Neural cell (in vitro differentiated cells): ENCODE results near the gene TEX261. TPM values are rescaled to one million over a fixed set of nuclear protein-coding genes. Genes with fewer than 3 reads are reported as not detected.
"Not testable (repeated sequence)": the region's sequence is repeated elsewhere in the genome, so short reads cannot be mapped to it uniquely, and the experiment has no call there.

ENCODE experiments used
- H2AFZ ChIP-seq: fragments of 200-600, 300-800 bp; sonication (generic), shearing (Covaris generic); 2 replicates; pipeline ENCODE4 v1.6.0; 2014; ENCODE audit warnings: low read depth, mild to moderate bottlenecking, antibody characterized with exemption, low read length, moderate library complexity
- H3F3A ChIP-seq: fragments of 200-600 bp; shearing (Covaris generic); 2 replicates; pipeline ENCODE4 v1.6.1; 2016; ENCODE audit warnings: mild to moderate bottlenecking, moderate library complexity, mixed read lengths, antibody characterized with exemption, low read length; ENCODE audit not compliant: insufficient read depth, poor library complexity, severe bottlenecking
- H3K27ac ChIP-seq: fragments of 200-600, 300-800 bp; sonication (generic), shearing (Covaris generic); 2 replicates; pipeline ENCODE4 v1.5.1; 2014; ENCODE audit warnings: mild to moderate bottlenecking, low read length, moderate library complexity
- H3K27me3 ChIP-seq: fragments of 300-800, 200-600 bp; sonication (generic), shearing (Covaris generic); 2 replicates; pipeline ENCODE4 v1.6.0; 2014; ENCODE audit warnings: mild to moderate bottlenecking, low read depth, low read length, moderate library complexity; ENCODE audit not compliant: insufficient read depth
- H3K36me3 ChIP-seq: fragments of 300-800, 200-600 bp; sonication (generic), shearing (Covaris generic); 2 replicates; pipeline ENCODE4 v1.5.1; 2014; ENCODE audit warnings: mild to moderate bottlenecking, antibody characterized with exemption, low read length, moderate library complexity; ENCODE audit not compliant: insufficient read depth
- H3K4me2 ChIP-seq: fragments of 300-800, 200-600 bp; sonication (generic), shearing (Covaris generic); 2 replicates; pipeline ENCODE4 v1.6.0; 2014; ENCODE audit warnings: mild to moderate bottlenecking, low read length
- H3K4me3 ChIP-seq: fragments of 300-800, 200-600 bp; sonication (generic), shearing (Covaris generic); 2 replicates; pipeline ENCODE4 v1.5.1; 2014; ENCODE audit warnings: mild to moderate bottlenecking, low read length, moderate library complexity
- H3K79me2 ChIP-seq: fragments of 200-600 bp; shearing (Covaris generic); replicated peaks from 2 replicates; pipeline ENCODE4 v1.6.0; 2014; ENCODE audit warnings: mild to moderate bottlenecking, low read length, moderate library complexity; ENCODE audit not compliant: insufficient read depth
- H3K9ac ChIP-seq: fragments of 300-800, 200-600 bp; sonication (generic), shearing (Covaris generic); 2 replicates; pipeline ENCODE4 v1.6.1; 2016; ENCODE audit warnings: mild to moderate bottlenecking, low read length, mixed read lengths
- H3K9me2 ChIP-seq: fragments of 200-600 bp; shearing (Covaris generic); 2 replicates; pipeline ENCODE4 v1.6.1; 2016; ENCODE audit warnings: mild to moderate bottlenecking, low read length, mixed read lengths; ENCODE audit not compliant: insufficient read depth
- H3K9me3 ChIP-seq: fragments of 200-600, 300-800 bp; sonication (generic), shearing (Covaris generic); 2 replicates; pipeline ENCODE4 v1.6.1; 2016; ENCODE audit warnings: mild to moderate bottlenecking, mixed run types, low read length, moderate library complexity, mixed read lengths
- H4K20me1 ChIP-seq: fragments of 200-600 bp; shearing (Covaris generic); 2 replicates; pipeline ENCODE4 v1.6.1; 2016; ENCODE audit warnings: mild to moderate bottlenecking, mixed run types; ENCODE audit not compliant: insufficient read depth
- CTCF ChIP-seq: fragments of 450-650 bp; IDR thresholded peaks from 2 replicates; pipeline ENCODE4 v1.5.1; 2014; ENCODE audit warnings: antibody characterized with exemption, mild to moderate bottlenecking, moderate library complexity; ENCODE audit not compliant: poor library complexity, severe bottlenecking
- EP300 ChIP-seq: fragments of 450-650 bp; conservative IDR thresholded peaks from 2 replicates; pipeline ENCODE4 v1.6.1; 2014; ENCODE audit warnings: antibody characterized with exemption, mild to moderate bottlenecking, moderate library complexity; ENCODE audit not compliant: poor library complexity, severe bottlenecking
- EZH2 ChIP-seq: fragments of 200-600, 300-800 bp; shearing (Covaris generic), sonication (generic); IDR thresholded peaks from 2 replicates; pipeline ENCODE4 v1.6.1; 2014; ENCODE audit warnings: antibody characterized with exemption, low read length, borderline replicate concordance, mild to moderate bottlenecking; ENCODE audit not compliant: insufficient read depth, poor library complexity, severe bottlenecking
- MXI1 ChIP-seq: fragments of 450-650 bp; conservative IDR thresholded peaks from 2 replicates; pipeline ENCODE4 v1.6.1; 2014; ENCODE audit warnings: antibody characterized with exemption, mild to moderate bottlenecking; ENCODE audit not compliant: poor library complexity, severe bottlenecking
- POLR2AphosphoS5 ChIP-seq: IDR thresholded peaks from 2 replicates; pipeline ENCODE4 v1.6.1; 2012
- RAD21 ChIP-seq: fragments of 450-650 bp; conservative IDR thresholded peaks from 2 replicates; pipeline ENCODE4 v1.6.1; 2014; ENCODE audit warnings: antibody characterized with exemption, mild to moderate bottlenecking, moderate library complexity
- REST ChIP-seq: IDR thresholded peaks from 2 replicates; pipeline ENCODE4 v1.6.1; 2012; ENCODE audit warnings: borderline replicate concordance
- SMC3 ChIP-seq: fragments of 450-650 bp; conservative IDR thresholded peaks from 2 replicates; pipeline ENCODE4 v1.6.1; 2014; ENCODE audit warnings: antibody characterized with exemption, mild to moderate bottlenecking, moderate library complexity; ENCODE audit not compliant: poor library complexity
- TAF1 ChIP-seq: IDR thresholded peaks from 2 replicates; pipeline ENCODE4 v1.6.1; 2012; ENCODE audit warnings: low read depth
- polyA plus RNA-seq: library from polyadenylated mRNA; depleted of rRNA; stranded (reverse); fragments of >200 nt; gene quantifications from 2 replicates; pipeline ENCODE4 v1.2.3, GENCODE V29; 2014

The TEX261 gene
- polyA plus RNA-seq, 1 donor from 2014 or later, result 48.2 TPM

GRCh38 chr2:71000780-71001591, 6.3 kb upstream of the TEX261 start:
- Histone ChIP-seq H3K27me3 (no peaks in the 10 kb centered on the region), H4K20me1 (no peaks in the 10 kb centered on the region), H3K9me3 (no peaks in the 10 kb centered on the region), H3K27ac (peak overlapping the region; percentile 72), H3K4me2 (no peak overlapping the region), H3F3A (no peaks in the 10 kb centered on the region), H3K36me3 (no peaks in the 10 kb centered on the region), H3K9me2 (no peaks in the 10 kb centered on the region), H2AFZ (no peak overlapping the region), H3K4me3 (no peak overlapping the region), H3K9ac (peak overlapping the region; percentile 62), H3K79me2 (no peaks in the 10 kb centered on the region)
- TF ChIP-seq POLR2AphosphoS5 (no peak), EP300 (no peak), RAD21 (peak; percentile 43), REST (no peak), TAF1 (no peak), SMC3 (peak; percentile 63), EZH2 (no peak), CTCF (peak; percentile 77), MXI1 (no peak)

DNA sequence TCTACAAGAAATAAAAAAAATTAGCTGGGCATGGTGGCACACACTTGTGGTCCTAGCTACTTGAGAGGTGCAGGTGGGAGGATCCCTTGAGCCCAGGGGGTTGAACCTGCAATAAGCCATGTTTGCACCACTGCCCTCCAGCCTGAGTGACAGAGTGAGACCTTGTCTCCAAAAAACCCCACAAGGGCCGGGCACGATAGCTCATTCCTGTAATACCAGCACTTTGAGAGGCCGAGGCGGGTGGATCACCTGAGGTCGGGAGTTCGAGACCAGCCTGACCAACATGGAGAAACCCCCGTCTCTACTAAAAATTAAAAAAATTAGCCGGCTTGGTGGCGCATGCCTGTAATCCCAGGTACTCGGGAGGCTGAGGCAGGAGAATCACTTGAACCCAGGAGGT, 5.3 kb upstream of the TEX261 start:
- H3K36me3 ChIP-seq, H3K4me3 ChIP-seq, H3K27me3 ChIP-seq, H3K4me2 ChIP-seq, H3K9ac ChIP-seq, H2AFZ ChIP-seq, H4K20me1 ChIP-seq, H3K9me3 ChIP-seq, H3K79me2 ChIP-seq, H3F3A ChIP-seq, H3K9me2 ChIP-seq, H3K27ac ChIP-seq: not testable (repeated sequence)
